NCI-H1694 (cell line): Measurements from ENCODE around the gene STXBP1.

ENCODE experiments used
- DNase-seq: peaks from one replicate; lab custom pipeline; 2025; lab: John Stamatoyannopoulos, UW

The STXBP1 gene

DNA sequence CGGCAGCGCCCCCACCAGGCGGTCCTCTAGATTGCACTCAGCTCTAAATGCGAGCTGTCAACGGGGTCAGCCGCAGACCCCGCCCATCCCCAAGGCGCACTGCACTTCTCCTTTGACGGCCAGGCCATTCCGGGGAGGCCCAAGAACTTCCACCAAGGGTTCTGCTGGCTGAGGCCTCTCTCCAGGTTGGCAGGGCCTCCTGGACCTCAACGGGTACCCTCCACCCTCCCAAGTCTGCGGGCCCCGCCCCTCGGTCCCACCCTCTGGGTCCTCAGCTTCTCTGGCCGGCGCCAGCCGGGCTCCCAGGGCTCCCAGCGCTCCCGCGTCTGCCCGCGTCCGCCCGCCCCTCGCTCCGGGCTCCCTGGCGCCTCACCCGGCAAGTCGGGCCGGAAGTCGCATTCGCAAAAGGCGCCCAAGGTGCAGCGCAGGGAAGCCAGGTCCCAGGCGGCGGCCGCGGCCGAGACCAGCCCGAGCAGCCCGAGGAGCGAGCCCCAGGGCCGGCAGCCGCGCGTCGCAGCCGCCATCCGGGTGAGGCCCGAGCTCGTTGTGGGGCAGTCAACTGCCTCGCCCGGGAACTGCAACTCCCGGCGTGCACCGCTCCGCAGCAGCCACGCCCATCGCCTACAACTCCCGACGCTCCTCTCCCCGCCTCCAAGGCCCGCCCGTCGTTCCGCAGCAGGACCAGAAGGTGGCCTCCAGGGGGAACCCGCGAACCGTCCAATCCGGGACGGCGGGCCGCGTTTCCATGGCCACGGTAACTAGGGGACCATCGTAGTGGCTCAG is 122.9 kb downstream of the STXBP1 start, which contains the start of gene TOR2A:
Gene TOR2A (minus strand): TSS at position 548 of the 783 bp plus-strand sequence. CDS start 24 bp downstream, at position 524.
- DNase-seq = peak; percentile 84

DNA sequence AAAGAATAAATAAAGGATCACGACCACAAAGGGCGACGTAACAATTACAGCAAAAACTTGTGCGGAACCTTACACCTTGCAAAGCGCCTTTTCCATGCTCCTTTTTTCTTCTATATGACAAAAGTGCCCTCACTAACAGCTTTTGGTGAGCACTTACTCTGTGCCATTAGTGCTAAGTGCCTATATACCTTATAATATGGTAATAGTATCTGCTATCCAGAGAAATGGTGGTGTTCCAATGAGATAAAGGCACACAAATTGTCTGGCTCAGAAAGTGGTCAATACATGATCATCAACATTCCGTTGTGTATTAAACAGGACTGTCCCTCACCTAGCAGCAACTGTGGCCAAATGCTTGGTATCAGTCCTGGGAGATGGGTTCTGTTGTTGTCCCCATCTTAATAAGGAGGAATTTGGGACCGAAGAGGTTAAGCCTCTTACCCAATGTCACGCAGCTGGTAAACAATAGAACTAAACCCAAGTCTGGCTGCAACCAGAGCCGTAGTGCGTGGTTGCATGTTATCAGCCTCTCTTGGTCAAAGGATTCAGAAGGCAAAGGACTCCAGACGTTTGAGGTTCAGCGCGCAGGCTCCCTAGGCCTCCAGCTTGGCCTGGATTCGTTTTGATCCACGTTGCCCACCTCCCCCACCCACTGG is 123.6 kb downstream of the STXBP1 start:
- DNase-seq = no peak

DNA sequence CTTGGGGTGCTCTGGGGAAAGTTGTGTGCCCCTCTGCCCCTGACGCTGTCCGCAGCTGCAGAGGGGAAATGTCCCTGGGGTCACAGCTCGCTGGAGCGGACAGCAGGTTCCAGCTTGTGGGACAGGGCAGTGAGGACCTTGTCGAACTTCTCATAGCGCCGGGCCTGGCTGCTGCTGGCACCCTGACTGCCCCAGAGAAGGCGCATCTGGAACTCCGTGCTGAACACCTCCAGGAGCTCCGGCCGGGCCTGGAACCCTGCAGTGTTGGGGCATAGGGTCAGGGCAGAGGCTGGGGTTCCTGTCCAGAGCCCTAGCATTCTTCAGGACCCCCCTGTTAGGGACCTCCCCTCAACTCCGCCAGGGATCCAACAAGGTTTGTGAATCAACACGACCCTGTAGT is 126.6 kb downstream of the STXBP1 start:
- no peak for DNase-seq

DNA sequence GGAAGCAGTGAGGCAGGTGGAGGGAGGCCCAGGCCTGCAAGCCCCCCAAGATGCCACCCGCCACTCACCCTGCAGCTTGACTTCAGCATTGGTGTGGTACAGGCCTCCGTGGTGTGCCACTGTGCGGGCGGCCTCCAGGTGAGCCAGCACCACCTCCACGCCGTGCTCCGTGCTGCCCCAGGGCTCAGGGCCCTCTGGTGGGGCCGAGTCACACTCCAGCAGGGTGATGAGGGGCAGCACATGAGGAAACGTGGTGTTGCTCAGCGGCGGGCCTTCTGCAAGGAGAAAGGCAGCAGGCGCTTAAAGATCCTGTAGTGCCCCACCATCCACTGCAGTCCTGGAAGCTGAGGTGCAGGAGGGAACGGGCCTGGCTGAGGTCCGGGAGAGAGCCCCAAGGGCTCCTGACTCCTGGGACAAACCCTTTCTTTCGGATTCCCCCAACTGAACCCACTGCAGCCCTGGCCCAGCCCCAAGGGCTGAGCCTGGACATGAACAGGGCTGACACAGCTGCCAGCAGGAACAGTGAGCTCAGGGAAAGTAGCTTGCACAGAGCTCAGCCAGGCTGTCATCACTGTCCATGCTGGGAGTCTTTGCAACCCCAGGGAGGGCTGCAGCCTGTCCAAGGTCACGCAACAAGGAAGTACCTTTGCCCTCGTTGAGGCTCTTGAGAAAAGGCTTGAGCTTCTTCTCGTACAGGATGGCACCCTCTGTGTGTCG is 127.7 kb downstream of the STXBP1 start:
- DNase-seq = no peak

DNA sequence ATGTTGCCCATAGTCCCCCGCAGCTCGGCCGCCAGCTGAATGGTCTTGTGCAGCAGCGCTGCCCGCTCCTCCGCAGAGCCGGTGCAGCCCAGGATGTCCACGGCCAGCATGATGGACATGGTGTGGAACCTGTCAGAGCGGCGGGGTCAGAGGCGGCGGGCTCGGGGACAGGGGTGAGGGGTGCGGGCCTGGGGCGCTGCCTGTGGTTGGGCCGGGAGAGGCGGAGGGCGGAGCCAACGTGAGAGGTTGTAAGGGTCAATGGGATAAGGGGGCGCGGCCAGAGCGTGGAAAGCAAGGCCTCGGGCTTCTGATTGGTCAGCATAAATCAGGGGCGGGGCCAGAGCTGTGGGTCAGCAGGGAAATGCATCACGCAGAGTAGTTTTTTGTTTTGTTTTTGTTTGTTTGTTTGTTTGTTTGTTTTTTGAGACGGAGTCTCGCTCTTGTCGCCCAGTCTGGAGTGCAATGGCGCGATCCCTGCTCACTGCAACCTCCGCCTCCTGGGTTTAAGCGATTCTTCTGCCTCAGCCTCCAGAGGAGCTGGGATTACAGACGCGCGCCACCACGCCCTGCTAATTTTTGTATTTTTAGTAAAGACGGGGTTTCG is 129.9 kb downstream of the STXBP1 start:
- DNase-seq = no peak
